Stimulated activated naive B cell treated with anti-CD40 and anti-IgM and Interleukin-4, amounts not matched to agents 10 μg/mL and 1 μg/mL and 100 μg/mL, for 72 hours (primary cell): ENCODE measurements around the gene HOXD9.
A peak's percentile ranks its signal among the peaks of the same experiment; 100 is the strongest.

Experiments used
- ATAC-seq, 2 donors: fragments of 150-1000 bp; cut with Tn5 transposase; replicated peaks; 2 replicates each; pipeline ENCODE4 v1.10.0; 2021; ENCODE audit warnings: moderate library complexity in 1 of 2
- DNase-seq: peaks from one replicate; pipeline ENCODE4 v3.0.0; 2021
- H3K27ac Mint-ChIP-seq: one replicate; pipeline ENCODE4 v1.8.0; 2022; ENCODE audit warnings: mild to moderate bottlenecking, mixed read lengths
- H3K27me3 Mint-ChIP-seq, 2 donors: one replicate each; pipeline ENCODE4 v1.8.0; 2022; ENCODE audit warnings: mixed read lengths in 2 of 2
- H3K36me3 Mint-ChIP-seq, 2 donors: one replicate each; pipeline ENCODE4 v1.8.0; 2022; ENCODE audit warnings: mixed read lengths in 2 of 2, mild to moderate bottlenecking in 1 of 2
- H3K4me1 Mint-ChIP-seq, 2 donors: one replicate each; pipeline ENCODE4 v1.8.0; 2022; ENCODE audit warnings: mixed read lengths in 2 of 2, mild to moderate bottlenecking in 1 of 2
- H3K4me3 Mint-ChIP-seq, 2 donors: one replicate each; pipeline ENCODE4 v1.8.0; 2022; ENCODE audit warnings: mild to moderate bottlenecking in 2 of 2, mixed read lengths in 2 of 2, moderate library complexity in 1 of 2
- H3K9me3 Mint-ChIP-seq, 2 donors: one replicate each; pipeline ENCODE4 v1.8.0; 2022; ENCODE audit warnings: mixed read lengths in 2 of 2, mild to moderate bottlenecking in 1 of 2

HOXD9 gene

GRCh38 chr2:176114930-176115625 lies 7.4 kb upstream of the HOXD9 start:
- H3K27ac Mint-ChIP-seq: no peak overlapping the region
- no peak for ATAC-seq
- H3K4me3 Mint-ChIP-seq: no peak overlapping the region
- H3K27me3 Mint-ChIP-seq: peaks cover 75 to 83% of the 10 kb centered on the region in 2 donors
- peaks cover 0 to 2% of the 10 kb centered on the region in 2 donors for H3K36me3 Mint-ChIP-seq
- H3K9me3 Mint-ChIP-seq: peaks cover 0 to 2% of the 10 kb centered on the region in 2 donors
- H3K4me1 Mint-ChIP-seq: peaks cover 8 to 11% of the 10 kb centered on the region in 2 donors
- DNase-seq: no peak

GRCh38 chr2:176115883-176116813 lies 6.4 kb upstream of the HOXD9 start, which contains the start of gene HOXD10:
TSS of gene HOXD10 (plus strand) at chr2:176116778. CDS start at chr2:176116834, 56 bp downstream.
- DNase-seq: no peak
- Mint-ChIP-seq H3K9me3 (peaks cover 0 to 2% of the 10 kb centered on the region in 2 donors), H3K36me3 (peaks cover 0 to 2% of the 10 kb centered on the region in 2 donors), H3K27ac (peak within 1 kb of the TSS; percentile 72), H3K27me3 (peaks cover 80 to 92% of the 10 kb centered on the region in 2 donors), H3K4me3 (no peak within 1 kb of the TSS), H3K4me1 (peaks cover 8 to 9% of the 10 kb centered on the region in 2 donors)
- no peak for ATAC-seq

GRCh38 chr2:176117162-176117822 lies 5.2 kb upstream of the HOXD9 start:
- Mint-ChIP-seq H3K36me3 (peaks cover 0 to 4% of the 10 kb centered on the region in 2 donors), H3K27ac (peak overlapping the region; percentile 72), H3K4me1 (peaks cover 5 to 7% of the 10 kb centered on the region in 2 donors), H3K4me3 (no peak overlapping the region), H3K9me3 (peaks cover 0 to 2% of the 10 kb centered on the region in 2 donors), H3K27me3 (peaks cover 77 to 86% of the 10 kb centered on the region in 2 donors)
- DNase-seq (no peak), ATAC-seq (no peak)

GRCh38 chr2:176117823-176118371 lies 4.6 kb upstream of the HOXD9 start:
- H3K9me3 Mint-ChIP-seq: peaks cover 0 to 2% of the 10 kb centered on the region in 2 donors
- no peak for ATAC-seq
- peaks cover 6 to 12% of the 10 kb centered on the region in 2 donors for H3K4me1 Mint-ChIP-seq
- DNase-seq: no peak
- H3K27me3 Mint-ChIP-seq: peaks cover 71 to 80% of the 10 kb centered on the region in 2 donors
- no peak overlapping the region for H3K4me3 Mint-ChIP-seq
- H3K36me3 Mint-ChIP-seq: peaks cover 0 to 4% of the 10 kb centered on the region in 2 donors
- H3K27ac Mint-ChIP-seq: no peak overlapping the region

- H3K9me3 Mint-ChIP-seq: peaks cover 0 to 2% of the 10 kb centered on the region in 2 donors
- H3K4me1 Mint-ChIP-seq: peaks cover 8 to 14% of the 10 kb centered on the region in 2 donors
- DNase-seq (no peak), ATAC-seq (no peak)
- peak overlapping the region in 1 of 2 donors; percentile 29 for H3K4me3 Mint-ChIP-seq
- H3K27ac Mint-ChIP-seq: no peak overlapping the region
- H3K27me3 Mint-ChIP-seq: peaks cover 69 to 82% of the 10 kb centered on the region in 2 donors
- H3K36me3 Mint-ChIP-seq: peaks cover 0 to 4% of the 10 kb centered on the region in 2 donors
Observed at GRCh38 chr2:176118601-176119339, 3.7 kb upstream of the HOXD9 start.

GRCh38 chr2:176120364-176121189 lies 1.9 kb upstream of the HOXD9 start:
- Mint-ChIP-seq H3K27ac (peak overlapping the region; percentile 51), H3K27me3 (peaks cover 78 to 86% of the 10 kb centered on the region in 2 donors), H3K4me1 (peaks cover 12 to 22% of the 10 kb centered on the region in 2 donors), H3K9me3 (peaks cover 0 to 2% of the 10 kb centered on the region in 2 donors), H3K36me3 (peaks cover 0 to 4% of the 10 kb centered on the region in 2 donors), H3K4me3 (no peak overlapping the region)
- ATAC-seq: no peak
- no peak for DNase-seq

GRCh38 chr2:176121190-176122051 lies 1.1 kb upstream of the HOXD9 start:
- peak overlapping the region in 1 of 2 donors; percentile 14 for H3K4me3 Mint-ChIP-seq
- H3K27ac Mint-ChIP-seq: peak overlapping the region; percentile 51
- ATAC-seq: no peak

GRCh38 chr2:176122052-176122682 lies 352 bp upstream of the HOXD9 start:
- ATAC-seq (no peak), DNase-seq (no peak)
- H3K4me3 Mint-ChIP-seq: peak overlapping the region; percentile 67 to 70
- peak overlapping the region; percentile 76 for H3K27ac Mint-ChIP-seq
- H3K4me1 Mint-ChIP-seq: peaks cover 10 to 15% of the 10 kb centered on the region in 2 donors
- H3K9me3 Mint-ChIP-seq: no peaks in the 10 kb centered on the region
- H3K36me3 Mint-ChIP-seq: peaks cover 0 to 2% of the 10 kb centered on the region in 2 donors
- peaks cover 76 to 77% of the 10 kb centered on the region in 2 donors for H3K27me3 Mint-ChIP-seq

More at GRCh38 chr2:176121190-176122051, 1.1 kb upstream of the HOXD9 start:
- Mint-ChIP-seq H3K4me1 (peaks cover 10 to 19% of the 10 kb centered on the region in 2 donors), H3K27me3 (peaks cover 77 to 84% of the 10 kb centered on the region in 2 donors), H3K36me3 (peaks cover 0 to 2% of the 10 kb centered on the region in 2 donors), H3K9me3 (peaks cover 0 to 2% of the 10 kb centered on the region in 2 donors)
- no peak for DNase-seq

- peaks cover 0 to 2% of the 10 kb centered on the region in 2 donors for H3K36me3 Mint-ChIP-seq
- no peaks in the 10 kb centered on the region for H3K9me3 Mint-ChIP-seq
- H3K4me3 Mint-ChIP-seq: peak overlapping the region; percentile 27 to 54
- peaks cover 74 to 76% of the 10 kb centered on the region in 2 donors for H3K27me3 Mint-ChIP-seq
- H3K4me1 Mint-ChIP-seq: peaks cover 13 to 23% of the 10 kb centered on the region in 2 donors
- peak overlapping the region; percentile 11 for H3K27ac Mint-ChIP-seq
- DNase-seq (no peak), ATAC-seq (no peak)
Observed at GRCh38 chr2:176123411-176124109, 1.0 kb downstream of the HOXD9 start.

GRCh38 chr2:176124110-176124946 lies 1.8 kb downstream of the HOXD9 start:
- H3K27me3 Mint-ChIP-seq: peaks cover 74 to 75% of the 10 kb centered on the region in 2 donors
- peak overlapping the region; percentile 70 for H3K27ac Mint-ChIP-seq
- ATAC-seq: no peak
- no peak for DNase-seq
- H3K9me3 Mint-ChIP-seq: no peaks in the 10 kb centered on the region
- peaks cover 13 to 31% of the 10 kb centered on the region in 2 donors for H3K4me1 Mint-ChIP-seq
- H3K4me3 Mint-ChIP-seq: peak overlapping the region in 1 of 2 donors; percentile 27
- H3K36me3 Mint-ChIP-seq: peaks cover 2 to 3% of the 10 kb centered on the region in 2 donors
